Cerebellar nuclear complex (tissue), 1 donor: ENCODE measurements around the gene MRPL43.

Experiments
- DNase-seq, 2 experiments: peaks; one replicate each; lab custom pipeline; 2025; lab: John Stamatoyannopoulos, UW

The MRPL43 gene

DNA sequence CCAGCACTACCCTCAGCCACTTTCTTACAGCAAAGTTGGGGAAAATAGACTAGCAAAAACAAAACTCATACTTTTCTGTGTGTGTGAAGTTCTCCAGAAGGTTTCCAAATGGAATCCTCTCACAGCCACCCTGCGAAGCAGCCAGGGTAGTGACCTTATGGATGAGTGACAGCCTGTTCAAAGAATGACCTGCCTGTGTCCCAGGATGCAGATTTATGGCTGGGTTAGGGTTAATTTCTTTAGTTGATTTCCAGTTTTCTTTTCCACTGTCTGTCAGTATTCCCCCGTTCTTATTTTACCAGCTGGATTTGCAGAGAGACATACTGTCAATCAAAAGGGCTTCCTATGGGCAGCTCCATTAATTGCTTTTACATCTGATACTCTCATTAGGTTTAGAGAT, 20.4 kb downstream of the MRPL43 start:
- DNase-seq: no peak

DNA sequence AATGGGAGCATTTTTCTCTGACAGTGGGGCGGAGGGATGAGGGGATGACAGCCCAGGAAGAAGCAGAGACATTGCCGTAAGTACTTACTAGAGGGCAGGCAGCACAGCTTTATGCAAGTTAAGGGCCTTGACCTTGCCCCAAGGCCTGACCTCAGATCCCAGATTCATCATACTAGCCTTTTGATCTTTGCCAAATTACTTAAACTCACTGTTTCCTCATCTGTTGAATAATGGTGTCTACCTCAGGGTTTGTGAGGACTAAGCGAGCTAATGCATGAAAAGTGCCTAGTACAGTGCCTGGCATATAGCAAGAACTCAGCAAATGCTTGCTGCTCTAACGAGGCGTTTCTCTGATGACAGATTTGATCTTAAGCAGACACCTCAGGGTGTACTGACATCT, 21.5 kb downstream of the MRPL43 start:
- DNase-seq: no peak

DNA sequence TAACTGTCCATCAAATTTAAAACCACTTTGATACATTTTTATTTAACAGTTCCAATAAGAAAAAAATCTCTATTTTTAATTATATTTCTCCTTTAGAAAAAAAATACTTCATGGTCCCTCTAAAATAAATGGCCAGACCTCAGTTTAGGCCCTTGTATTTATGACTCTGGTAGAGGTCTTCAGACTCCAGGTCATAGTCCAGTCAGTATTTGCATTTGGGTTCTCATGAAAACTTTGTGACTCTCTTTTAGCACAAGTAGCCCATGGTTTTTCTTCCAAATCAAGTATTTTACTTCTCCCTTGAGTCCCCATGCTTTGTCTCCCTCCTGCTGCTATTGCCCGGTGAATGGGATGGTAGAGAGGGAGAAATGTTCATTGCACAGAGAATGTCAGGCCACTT, 23.5 kb downstream of the MRPL43 start:
- DNase-seq: no peak

DNA sequence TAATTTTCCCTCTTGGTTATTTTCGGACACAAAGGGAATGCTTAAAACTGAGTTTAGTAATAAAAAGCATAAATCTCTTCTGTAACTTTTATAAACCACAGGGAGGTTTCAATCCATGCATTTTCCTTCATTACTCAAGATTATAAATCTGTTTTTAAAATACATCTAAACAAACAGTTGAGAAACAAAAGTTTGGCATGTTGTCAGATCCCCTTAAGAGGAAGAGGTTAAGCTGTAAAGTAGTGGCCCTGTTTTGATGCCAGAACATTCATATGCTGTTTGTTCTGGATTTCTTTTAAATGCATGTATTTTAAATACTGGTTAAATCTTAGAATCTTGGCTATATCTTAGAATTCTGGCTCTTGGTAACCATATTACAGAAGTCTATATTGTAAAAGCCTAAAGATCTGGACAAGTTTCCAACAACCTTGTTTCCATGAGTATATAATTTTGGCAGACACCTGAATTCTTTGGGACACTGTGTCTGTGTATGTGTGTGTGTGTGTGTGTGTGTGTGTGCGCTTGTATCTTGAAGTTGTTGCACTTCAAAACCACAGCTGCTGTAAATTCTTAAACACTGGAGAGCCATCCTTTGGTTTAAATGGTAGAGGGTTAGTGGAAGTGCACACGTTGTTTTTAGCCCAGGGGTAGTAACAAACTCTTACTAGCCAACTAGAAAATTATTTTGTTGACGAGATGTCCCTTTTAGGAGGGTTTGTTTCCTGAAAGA, 24.8 kb downstream of the MRPL43 start:
- no peak for DNase-seq

DNA sequence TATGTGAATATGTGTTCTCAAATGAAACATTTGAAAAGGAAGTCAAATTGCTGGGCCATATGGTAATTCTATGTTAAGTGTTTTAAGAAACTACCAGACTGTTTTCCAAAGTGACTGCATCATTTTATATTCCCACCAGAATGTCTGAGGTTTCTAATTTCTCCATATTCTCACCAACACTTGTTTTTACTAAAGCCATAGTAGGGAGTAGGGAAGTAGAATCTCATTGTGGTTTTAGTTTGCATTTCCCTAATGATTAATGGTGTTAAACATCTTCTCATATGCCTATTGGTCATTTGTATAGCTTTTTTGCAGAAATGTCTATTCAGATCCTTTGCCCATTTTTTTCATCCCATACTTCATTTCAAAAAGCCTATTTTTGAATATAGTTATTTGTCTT, 27.0 kb downstream of the MRPL43 start:
- no peak for DNase-seq

DNA sequence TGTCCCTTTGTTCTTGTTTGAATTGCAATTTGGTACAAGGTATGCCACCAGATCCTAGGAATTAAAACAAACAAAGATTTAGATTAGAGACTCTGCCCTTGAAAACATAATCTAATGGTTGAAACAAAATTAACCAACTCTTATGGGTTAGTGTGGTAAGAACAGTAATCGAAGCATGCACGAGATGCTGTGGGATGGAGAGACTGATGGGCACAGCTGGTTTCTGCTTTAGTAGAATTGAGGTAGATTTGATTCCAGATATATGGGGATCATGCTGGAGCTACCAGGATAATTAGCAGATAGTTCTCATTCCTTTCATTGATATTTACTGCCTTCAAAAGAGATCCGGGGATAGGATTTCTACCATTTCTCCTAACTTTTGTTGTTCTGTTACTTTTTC, 38.4 kb downstream of the MRPL43 start:
- DNase-seq: no peak

DNA sequence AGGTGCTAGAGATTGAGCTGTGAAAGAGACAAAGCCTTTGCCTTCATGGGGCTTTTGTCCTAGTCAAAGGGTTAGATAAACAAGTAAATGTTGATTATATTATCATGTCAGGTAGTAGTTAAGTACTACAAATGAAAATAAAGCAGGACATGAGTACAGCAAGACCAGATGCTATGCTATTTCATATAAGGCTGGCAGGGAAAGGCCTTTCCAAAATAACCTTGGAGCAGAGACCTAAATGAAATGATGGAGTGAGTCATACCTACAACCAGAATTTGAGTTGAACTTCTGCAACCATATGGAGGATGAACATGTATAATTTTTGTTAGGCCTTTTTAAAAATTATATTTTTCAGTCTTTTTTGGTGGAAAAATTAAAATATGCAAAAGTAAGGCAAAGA, 41.5 kb downstream of the MRPL43 start:
- DNase-seq: no peak

DNA sequence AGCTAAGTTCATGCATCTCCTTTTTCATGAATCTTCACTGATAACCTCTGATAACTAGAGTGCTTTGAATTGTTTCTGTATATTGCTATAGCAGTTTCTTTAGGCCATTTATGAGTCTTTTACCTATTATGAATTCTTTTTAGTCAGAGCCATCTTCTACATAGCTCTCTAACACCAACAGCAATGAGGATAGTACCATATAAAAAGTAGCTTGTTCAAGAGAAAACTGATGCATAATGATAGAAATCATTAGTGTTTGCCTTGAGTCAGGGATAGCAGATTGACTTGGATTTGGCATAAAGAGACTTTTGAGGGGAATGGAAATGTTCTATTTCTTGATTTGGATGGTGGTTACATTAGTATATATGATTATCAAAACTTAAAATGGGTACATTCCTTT, 43.8 kb downstream of the MRPL43 start:
- DNase-seq: no peak

DNA sequence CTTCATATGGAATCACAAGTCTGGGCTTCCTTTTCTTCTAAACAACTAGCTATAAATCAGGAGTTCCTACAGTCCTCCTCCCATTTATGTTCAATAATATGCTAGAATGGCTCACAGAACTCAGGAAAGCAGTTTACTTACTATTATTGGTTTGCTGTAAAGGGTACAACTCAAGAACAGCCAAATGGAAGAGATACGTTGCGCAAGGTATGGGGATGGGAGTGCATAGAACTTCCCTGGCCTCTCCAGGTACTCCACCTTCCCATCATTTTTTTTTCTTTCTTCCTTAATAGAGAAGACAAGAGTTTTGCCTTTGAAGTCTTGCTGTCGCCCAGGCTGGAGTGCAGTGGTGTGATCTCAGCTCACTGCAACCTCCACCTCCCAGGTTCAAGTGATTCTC, 45.1 kb downstream of the MRPL43 start:
- DNase-seq: no peak

DNA sequence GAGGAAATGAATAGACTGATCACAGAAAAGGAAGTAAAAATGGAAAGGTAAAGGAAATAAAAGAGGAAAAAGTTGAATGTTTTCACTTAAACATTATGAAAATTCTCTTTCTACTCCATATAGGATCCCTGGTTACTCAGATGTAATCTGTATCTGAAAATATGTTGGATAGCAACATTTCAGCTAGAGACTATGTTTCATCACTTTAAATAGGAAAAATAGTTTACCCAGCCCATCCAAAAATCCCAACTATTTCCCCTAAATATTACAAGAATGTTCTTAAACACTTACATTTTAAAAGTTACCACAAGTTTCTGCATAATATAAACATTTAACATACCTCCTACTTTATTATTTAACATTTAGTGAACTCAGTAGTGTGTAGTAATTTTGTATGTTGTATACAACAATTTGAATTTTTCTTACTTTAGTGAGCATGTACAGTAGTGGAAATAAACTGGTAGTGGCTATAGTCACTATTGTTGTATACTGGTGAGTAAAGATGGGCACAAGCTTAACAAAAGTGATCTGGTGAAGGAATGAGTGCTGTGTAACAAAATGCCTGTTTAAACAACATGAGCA, 47.4 kb downstream of the MRPL43 start:
- DNase-seq: no peak
